GM21526 (cell line): ENCODE results near the gene NUP62.

ENCODE experiments used
- ATAC-seq: cut with Tn5 transposase; IDR thresholded peaks from one replicate; pipeline ENCODE4 v1.9.1; 2021; ENCODE audit warnings: moderate library complexity; ENCODE audit not compliant: unreplicated experiment, low FRiP score

Gene NUP62

GRCh38 chr19:49884109-49884508 is 45.2 kb downstream of the NUP62 start:
- no peak for ATAC-seq

GRCh38 chr19:49883094-49883493 is 46.2 kb downstream of the NUP62 start:
- ATAC-seq = no peak

- no peak for ATAC-seq
Measured at GRCh38 chr19:49882643-49883042, 46.7 kb downstream of the NUP62 start.

GRCh38 chr19:49881672-49882394 is 47.5 kb downstream of the NUP62 start:
- ATAC-seq = no peak

- ATAC-seq = no peak
Measured at GRCh38 chr19:49881186-49881585, 48.1 kb downstream of the NUP62 start.

- no peak for ATAC-seq
Measured at GRCh38 chr19:49880162-49880869, 49.0 kb downstream of the NUP62 start.

- no peak for ATAC-seq
Measured at GRCh38 chr19:49879243-49879963, 49.9 kb downstream of the NUP62 start.

- ATAC-seq = no peak
Measured at GRCh38 chr19:49878744-49879070, 50.6 kb downstream of the NUP62 start.

GRCh38 chr19:49877879-49878743 is 51.2 kb downstream of the NUP62 start:
- peak; percentile 37 for ATAC-seq

GRCh38 chr19:49877020-49877878 is 52.1 kb downstream of the NUP62 start, which contains the start of the genes AKT1S1 and TBC1D17:
Gene AKT1S1, minus strand, starts transcription at chr19:49877355. Its CDS starts 4,060 bp downstream, at chr19:49873295.
Gene TBC1D17, plus strand, starts transcription at chr19:49877702. Its CDS starts 22 bp downstream, at chr19:49877724.
- peak; percentile 53 for ATAC-seq

- ATAC-seq = peak; percentile 42
Measured at GRCh38 chr19:49876422-49877019, 52.8 kb downstream of the NUP62 start.

- ATAC-seq = no peak
Measured at GRCh38 chr19:49875857-49876421, 53.4 kb downstream of the NUP62 start.

- no peak for ATAC-seq
Measured at GRCh38 chr19:49875177-49875576, 54.1 kb downstream of the NUP62 start.

GRCh38 chr19:49874503-49875157 is 54.7 kb downstream of the NUP62 start:
- ATAC-seq = no peak

GRCh38 chr19:49873834-49874233 is 55.5 kb downstream of the NUP62 start:
- no peak for ATAC-seq

- no peak for ATAC-seq
Measured at GRCh38 chr19:49873129-49873521, 56.2 kb downstream of the NUP62 start.

- ATAC-seq = no peak
Measured at GRCh38 chr19:49872245-49873128, 56.8 kb downstream of the NUP62 start.
